Kidney glomerular epithelial cell (primary cell): Measurements from ENCODE around the gene SLIT3.
A peak's percentile ranks its signal among the peaks of the same experiment; 100 is the strongest.

Experiments
- DNase-seq: peaks from one replicate; lab custom pipeline; 2025; lab: John Stamatoyannopoulos, UW

Gene SLIT3

GRCh38 chr5:169299191-169299662, 1.7 kb downstream of the SLIT3 start:
- DNase-seq: peak; percentile 43

DNA sequence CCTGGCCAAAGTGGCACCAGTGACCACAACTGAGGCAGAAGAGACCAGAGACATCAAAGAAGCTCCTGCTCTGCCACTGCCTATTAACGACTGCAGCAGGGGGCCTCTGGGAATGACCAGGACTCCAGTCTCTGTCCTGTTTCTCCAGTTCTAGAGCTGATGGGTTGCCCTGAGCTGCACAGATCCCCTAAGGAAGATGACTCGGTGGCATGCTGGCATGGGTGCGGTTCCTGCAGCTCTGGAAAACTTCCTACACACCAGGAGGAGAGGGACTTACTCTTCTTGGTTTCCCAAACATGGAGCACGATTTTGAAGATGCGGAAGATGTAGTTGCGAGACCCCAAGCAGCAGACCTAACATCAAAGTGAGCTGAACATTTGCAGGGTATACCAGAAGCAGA, 2.7 kb downstream of the SLIT3 start:
- DNase-seq: no peak

GRCh38 chr5:169296419-169297143, 4.4 kb downstream of the SLIT3 start:
- no peak for DNase-seq

- DNase-seq: no peak
Measured at GRCh38 chr5:169295306-169295705, 5.6 kb downstream of the SLIT3 start.

DNA sequence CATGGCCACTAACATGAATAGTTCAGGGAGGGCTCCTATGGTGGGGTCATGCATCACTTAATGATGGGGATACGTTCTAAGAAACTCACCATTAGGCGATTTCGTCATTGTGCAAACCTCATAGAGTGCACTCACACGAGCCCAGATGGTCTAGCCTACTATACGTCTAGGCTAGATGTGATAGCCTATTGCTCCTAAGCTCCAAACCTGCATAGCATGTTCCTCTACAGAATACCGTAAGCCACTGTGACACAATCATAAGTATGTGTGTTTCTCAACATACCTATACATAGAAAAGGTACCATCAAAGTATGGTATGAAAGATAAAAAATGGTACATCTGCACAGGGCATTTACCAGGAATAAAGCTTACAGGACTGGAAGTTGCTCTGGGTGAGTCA, 6.3 kb downstream of the SLIT3 start:
- no peak for DNase-seq

- DNase-seq: no peak
Measured at GRCh38 chr5:169291877-169292276, 9.1 kb downstream of the SLIT3 start.

DNA sequence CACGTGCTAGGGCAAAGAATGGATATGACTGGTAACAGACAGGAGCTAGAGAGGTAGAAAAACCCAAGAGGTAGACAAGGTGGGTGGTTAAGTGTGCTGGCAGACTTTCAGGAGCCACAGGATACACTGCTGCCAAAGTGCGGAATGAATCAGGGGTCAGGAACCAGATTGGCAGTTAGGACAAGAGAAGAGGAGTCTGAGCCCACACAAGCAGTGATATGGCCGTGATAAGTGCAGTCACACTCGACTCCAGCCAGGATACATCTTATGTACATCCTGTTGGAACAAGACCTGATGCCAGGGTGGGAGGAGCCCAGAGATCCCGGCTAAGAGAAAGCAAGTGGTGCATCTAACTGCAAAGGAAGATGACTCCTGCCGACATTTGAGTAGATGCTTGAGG, 10.0 kb downstream of the SLIT3 start:
- no peak for DNase-seq

DNA sequence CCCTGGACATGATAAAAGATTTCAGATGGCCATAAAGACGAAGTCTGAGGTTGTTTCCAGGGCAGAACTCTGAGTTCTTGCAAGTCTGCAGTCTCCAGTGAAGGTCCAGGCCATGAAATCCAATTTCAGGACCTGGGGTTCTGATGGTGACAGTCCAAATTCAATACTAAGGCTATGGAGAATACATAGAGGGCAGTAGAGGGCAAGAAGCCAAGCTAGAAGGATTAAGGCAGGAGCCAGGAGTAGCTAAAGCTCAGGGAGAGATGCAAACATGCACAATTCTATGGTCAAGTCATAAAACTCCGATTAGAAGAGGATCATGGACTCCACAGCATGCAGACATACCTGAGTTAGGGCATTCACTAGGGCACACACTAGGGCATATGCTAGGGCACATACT, 11.4 kb downstream of the SLIT3 start:
- DNase-seq: no peak

DNA sequence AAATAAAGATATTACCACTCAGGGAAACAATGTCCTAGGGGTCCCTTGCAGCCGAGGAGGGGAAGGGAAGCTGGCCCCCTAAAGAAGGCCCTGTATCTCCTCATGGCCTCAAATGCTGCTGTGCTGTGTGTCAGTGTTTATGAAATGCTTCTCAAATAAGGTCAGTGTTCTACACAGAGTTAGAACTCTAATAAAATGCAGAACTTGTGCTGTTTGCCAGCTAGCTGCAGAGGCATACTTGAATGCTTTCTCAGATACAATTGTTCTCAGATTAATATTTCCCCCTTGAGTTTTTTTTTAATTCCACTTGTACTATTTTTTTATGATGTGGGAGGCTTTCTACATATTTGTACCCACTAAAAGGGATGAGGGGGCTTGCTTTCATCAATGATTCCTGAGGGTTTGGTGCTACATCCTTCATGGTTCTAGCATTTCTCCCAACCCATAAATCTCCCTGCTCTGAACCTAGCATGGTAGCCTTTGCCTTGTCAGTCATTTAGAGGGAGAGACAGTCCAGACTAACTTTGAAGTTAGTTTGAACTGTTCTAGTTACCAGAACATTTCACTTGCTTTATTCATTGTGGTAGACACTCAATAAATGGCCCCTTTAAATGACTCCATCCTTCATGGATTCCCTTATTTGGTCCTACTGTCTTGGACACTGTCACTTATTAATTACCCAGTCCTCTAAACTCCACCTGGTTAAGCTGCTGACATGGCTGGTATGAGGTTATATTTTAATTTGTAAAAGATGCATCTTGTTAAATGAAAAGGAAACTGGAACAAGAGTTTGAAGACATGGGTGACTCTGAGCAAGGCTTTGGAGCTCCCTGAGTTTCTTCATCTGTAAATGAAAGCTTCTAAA, 12.6 kb downstream of the SLIT3 start:
- DNase-seq: no peak

GRCh38 chr5:169287529-169287928, 13.4 kb downstream of the SLIT3 start:
- no peak for DNase-seq

- no peak for DNase-seq
Measured at GRCh38 chr5:169286572-169287300, 14.2 kb downstream of the SLIT3 start.

DNA sequence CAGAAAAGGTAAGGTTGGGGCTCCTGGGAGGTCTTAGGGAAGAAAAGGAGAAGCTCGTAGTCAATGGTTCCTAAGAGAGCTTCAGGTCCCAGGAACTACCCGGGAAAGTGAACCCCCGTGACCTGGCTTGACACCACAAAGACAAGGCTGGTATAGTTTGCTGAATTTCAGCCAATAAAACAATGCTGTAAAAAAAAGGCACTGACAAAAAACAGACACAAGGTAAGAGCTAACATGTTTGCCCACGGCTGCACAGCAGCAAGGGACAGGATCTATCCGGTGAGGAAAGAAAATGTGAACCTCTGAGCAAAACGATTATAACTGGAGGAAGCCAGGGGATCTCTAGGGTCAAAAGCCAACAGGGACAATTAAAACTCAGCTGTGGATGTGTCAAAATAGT, 17.1 kb downstream of the SLIT3 start:
- DNase-seq: no peak

GRCh38 chr5:169281625-169282024, 19.3 kb downstream of the SLIT3 start:
- DNase-seq: no peak

GRCh38 chr5:169280696-169281095, 20.2 kb downstream of the SLIT3 start:
- no peak for DNase-seq

GRCh38 chr5:169280286-169280685, 20.7 kb downstream of the SLIT3 start:
- no peak for DNase-seq

- no peak for DNase-seq
Measured at GRCh38 chr5:169279125-169279524, 21.8 kb downstream of the SLIT3 start.

DNA sequence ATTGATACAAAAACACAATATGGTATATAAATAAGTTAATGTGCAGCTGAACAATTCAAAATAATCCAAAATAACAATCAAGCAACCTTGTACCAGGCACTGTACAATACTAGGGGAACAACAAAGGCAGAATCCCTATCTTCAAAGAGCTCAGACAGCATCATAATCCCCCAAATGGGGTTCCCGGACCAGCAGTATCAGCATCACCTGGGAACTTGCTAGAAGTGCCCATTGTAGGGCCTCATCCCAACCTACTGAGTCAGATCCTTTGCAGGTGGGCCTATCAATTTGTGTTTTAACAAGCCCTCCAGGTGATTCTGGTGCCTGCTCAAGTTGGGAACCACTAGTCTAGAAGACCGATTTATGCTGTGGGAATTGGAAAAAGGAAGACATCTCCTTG, 27.1 kb downstream of the SLIT3 start:
- DNase-seq: no peak

DNA sequence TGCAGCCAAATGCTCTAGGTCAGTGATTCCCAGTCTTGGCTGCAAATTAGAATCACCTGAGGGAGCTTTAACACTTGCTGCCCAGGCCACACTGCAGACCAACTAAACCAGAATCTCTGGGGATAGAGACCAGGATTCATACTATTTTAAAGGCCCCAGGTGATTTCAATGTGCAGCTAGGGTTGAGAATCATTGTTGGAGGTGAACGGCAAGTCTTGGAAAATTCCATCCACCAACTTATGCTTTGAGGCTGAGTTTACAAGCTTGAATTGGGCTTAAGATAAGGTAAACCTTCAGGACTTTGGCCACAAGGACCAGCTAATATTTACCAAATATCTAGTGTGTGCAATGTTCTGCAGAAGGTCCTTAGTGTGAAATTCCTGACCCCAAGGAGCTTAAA, 27.5 kb downstream of the SLIT3 start:
- DNase-seq: no peak

DNA sequence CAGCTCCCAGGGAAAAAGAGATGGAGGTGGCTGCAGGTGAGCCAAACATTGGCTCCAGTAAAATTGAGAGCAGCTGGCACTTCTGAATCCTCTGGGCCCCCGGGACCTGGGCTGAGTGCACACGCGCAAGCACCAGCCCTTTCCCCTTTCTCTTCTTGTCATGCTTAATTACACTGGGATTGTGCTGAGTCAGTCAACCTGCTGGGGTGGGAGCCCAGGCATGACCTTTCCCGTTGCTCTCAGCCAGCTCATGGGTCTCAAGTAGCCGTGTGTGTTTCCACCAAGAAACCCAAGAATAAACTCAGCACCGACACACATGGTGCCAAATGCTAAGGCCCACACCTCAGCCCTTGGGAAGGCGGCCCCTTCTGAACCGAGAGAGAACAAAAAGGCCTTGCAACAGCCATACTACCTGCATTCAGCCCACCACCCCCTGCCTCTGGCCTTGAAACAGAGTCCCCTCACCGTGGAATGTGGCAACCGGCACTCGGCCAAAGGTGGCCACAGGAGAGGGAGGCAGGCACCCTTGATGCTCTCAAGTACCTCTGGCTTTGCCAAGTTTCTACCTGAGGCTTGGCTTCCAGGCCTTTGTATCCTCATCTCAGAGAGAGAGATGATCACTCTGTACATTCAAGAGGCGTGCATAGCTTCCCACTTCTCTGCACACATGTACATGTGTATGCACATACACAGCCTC, 28.1 kb downstream of the SLIT3 start:
- DNase-seq: peak; percentile 57

DNA sequence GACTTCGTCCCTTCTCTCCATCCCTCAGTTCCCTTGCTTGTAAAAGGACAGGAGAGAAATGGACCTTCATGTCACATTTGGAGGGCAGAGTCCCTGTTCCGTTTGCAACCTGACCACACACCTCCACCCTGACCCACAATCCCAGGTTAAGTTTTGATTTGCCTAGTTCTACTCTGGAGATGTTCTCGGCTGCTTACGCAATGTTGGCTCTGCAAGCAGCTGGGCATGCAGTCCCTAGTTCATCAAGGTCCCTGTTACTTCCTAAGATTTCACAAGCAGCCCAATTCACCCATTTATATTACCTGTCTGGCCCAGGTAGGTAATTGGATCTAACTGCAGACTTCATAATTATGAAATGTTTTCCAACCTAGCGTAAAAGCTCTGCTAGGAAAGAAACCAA, 28.8 kb downstream of the SLIT3 start:
- no peak for DNase-seq

GRCh38 chr5:169270827-169271226, 30.1 kb downstream of the SLIT3 start:
- no peak for DNase-seq

DNA sequence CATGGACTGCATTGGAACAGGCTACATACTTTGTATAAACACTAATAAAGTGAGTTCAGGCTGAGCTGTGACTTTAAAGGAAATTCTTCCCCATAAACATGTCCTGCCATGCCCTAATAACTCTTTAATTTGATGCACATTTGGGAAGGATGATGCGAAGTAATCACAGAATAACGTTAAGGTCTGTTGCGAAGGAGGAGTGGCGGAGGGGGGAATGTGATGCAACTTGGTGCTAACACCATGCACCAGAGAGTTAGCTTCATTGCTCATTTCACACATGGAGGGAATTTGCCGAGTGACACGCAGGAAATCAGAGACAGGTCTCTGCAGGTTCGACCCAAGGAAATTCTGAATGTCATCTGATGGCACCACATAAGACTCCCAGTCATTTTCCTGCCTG, 32.9 kb downstream of the SLIT3 start:
- DNase-seq: no peak
